22Rv1 (cell line): ENCODE results near the gene ABL1.
"Not testable (repeated sequence)": the region's sequence is repeated elsewhere in the genome, so short reads cannot be mapped to it uniquely, and the experiment has no call there.

Experiments used
- H3K27ac ChIP-seq: fragments of 450-650 bp; 2 replicates; pipeline ENCODE4 v1.5.1; 2017
- CTCF ChIP-seq: fragments of 450-650 bp; IDR thresholded peaks from 2 replicates; pipeline ENCODE4 v1.5.1; 2017; ENCODE audit warnings: mild to moderate bottlenecking
- ZFX ChIP-seq: fragments of 450-650 bp; IDR thresholded peaks from 2 replicates; pipeline ENCODE4 v1.6.1; 2017; ENCODE audit warnings: antibody characterized with exemption, borderline replicate concordance

The ABL1 gene

DNA sequence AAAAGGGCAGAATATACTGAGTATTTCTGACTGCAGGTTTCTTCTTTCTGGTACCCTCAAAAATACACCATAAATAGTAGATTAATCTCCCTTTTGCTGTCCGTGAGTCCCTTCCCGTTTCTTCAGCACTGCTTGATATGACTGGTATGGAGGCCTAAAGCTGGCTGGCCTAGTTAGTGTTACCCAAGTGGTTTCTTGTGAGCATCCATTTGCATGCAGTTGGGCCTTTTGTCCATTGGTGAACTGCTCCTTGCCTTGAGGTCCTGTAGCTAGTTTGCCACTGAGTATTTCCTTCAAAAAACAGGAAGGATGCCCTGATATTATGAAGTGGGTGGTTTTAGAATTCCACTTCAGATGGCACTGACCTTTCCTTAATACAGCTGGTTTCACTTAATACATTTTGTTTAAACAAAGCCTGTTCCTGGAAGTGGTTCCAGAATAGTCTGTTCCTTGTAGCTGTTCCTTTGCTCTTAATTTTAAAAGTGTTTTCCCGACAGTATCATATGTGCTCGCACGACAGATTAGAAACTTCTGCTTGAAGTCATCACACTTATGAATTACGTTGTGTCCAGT, 40.0 kb upstream of the ABL1 start:
- TF ChIP-seq CTCF (no peak), ZFX (no peak)

GRCh38 chr9:130803116-130803515, 31.9 kb upstream of the ABL1 start:
- not testable (repeated sequence) for H3K27ac ChIP-seq

More for the DNA sequence above, 40.0 kb upstream of the ABL1 start:
- no peak overlapping the region for H3K27ac ChIP-seq

DNA sequence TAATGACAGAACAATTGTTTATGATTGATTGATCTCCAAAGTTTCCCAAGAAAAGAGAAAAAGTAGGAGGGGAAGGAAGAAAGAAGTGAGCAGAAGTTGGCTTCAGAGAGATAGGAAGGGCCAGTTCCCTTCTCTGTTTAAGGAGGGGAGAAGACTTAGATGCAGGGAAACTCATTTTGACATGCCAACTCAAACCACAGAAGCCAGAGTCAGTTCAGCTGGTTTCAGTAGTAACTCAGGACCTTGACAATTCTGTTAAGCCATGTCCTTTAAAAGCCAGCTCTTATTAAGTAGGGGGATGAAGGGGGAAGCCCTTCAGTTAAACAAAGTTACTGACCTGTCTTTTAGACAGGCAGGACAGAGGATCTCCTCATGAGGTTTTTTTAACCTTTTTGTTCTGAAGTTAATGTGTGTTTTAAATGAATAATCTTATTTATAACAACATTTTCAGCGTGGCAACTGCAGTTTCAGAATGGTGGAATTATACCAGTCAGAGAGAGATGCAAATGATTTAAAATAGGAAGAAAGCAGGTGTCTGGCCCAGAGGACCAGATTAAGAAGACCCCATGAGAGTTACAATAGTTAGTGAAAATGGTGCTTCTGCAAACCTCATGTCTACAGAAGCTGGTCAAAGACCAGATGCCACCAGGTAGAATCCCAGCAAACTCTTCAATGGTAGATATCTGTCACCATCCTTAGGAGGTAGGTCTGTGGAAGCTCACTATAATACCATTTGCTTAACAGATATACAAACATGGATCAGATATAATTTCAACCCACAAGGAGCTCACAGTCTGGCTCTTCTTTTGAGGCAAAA, 29.3 kb upstream of the ABL1 start:
- TF ChIP-seq ZFX (no peak), CTCF (no peak)
- H3K27ac ChIP-seq: no peak overlapping the region

- H3K27ac ChIP-seq: no peak overlapping the region
- no peak for TF ChIP-seq ZFX
- TF ChIP-seq CTCF: no peak
Measured at GRCh38 chr9:130806327-130806716, 28.7 kb upstream of the ABL1 start.

- H3K27ac ChIP-seq: no peak overlapping the region
- TF ChIP-seq CTCF (no peak), ZFX (no peak)
Measured at GRCh38 chr9:130810609-130811136, 24.4 kb upstream of the ABL1 start.

DNA sequence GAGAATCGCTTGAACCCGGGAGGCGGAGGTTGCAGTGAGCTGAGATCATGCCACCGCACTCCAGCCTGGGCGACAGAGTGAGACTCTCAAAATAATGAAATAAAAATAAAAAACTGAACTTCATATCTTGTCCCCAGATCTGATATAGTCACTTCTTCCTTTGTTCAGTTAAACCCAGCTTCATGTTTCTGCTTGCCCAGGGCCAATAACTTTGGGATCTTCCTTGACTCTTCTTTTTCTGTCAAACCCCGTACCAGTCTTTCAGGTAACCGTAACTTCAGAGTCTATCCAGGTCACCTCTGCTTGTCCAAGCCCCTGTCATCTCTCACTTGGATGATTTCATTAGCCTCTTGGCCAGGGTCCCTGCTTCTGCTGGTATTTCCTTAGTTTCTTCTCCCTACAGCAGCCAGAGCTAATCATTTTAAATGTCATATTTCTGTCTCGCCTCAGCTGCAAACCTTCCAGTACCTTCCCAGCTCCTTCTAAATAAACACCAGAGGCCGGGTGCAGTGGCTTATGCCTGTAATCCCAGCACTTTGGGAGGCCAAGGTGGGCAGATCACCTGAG, 19.7 kb upstream of the ABL1 start:
- H3K27ac ChIP-seq: no peak overlapping the region
- TF ChIP-seq CTCF (no peak), ZFX (no peak)

- TF ChIP-seq ZFX (no peak), CTCF (no peak)
- no peak overlapping the region for H3K27ac ChIP-seq
Measured at GRCh38 chr9:130817914-130818313, 17.1 kb upstream of the ABL1 start.
